NCI-H146 treated with DMSO at 0.1 percent for 48 hours (cell line): ENCODE data around the gene SPRN.
"Not testable (repeated sequence)": the region's sequence is repeated elsewhere in the genome, so short reads cannot be mapped to it uniquely, and the experiment has no call there.

Experiments
- DNase-seq: peaks from one replicate; lab custom pipeline; 2025; ENCODE audit not compliant: unreplicated experiment; lab: John Stamatoyannopoulos, UW

Gene SPRN

GRCh38 chr10:133440633-133441285, 16.3 kb upstream of the SPRN start:
- no peak for DNase-seq

GRCh38 chr10:133439517-133440461, 15.4 kb upstream of the SPRN start:
- no peak for DNase-seq

- no peak for DNase-seq
Measured at GRCh38 chr10:133438711-133439273, 14.4 kb upstream of the SPRN start.

GRCh38 chr10:133432789-133433188, 8.4 kb upstream of the SPRN start:
- DNase-seq: not testable (repeated sequence)

- not testable (repeated sequence) for DNase-seq
Measured at GRCh38 chr10:133431888-133432613, 7.6 kb upstream of the SPRN start.

GRCh38 chr10:133429571-133429970, 5.1 kb upstream of the SPRN start:
- not testable (repeated sequence) for DNase-seq

GRCh38 chr10:133424102-133424501, 323 bp downstream of the SPRN start:
- DNase-seq: not testable (repeated sequence)

- DNase-seq: no peak
Measured at GRCh38 chr10:133422807-133423771, 1.3 kb downstream of the SPRN start.

- no peak for DNase-seq
Measured at GRCh38 chr10:133422223-133422806, 2.1 kb downstream of the SPRN start.

GRCh38 chr10:133421336-133422222, 2.8 kb downstream of the SPRN start:
- no peak for DNase-seq

GRCh38 chr10:133420579-133420978, 3.8 kb downstream of the SPRN start:
- no peak for DNase-seq

GRCh38 chr10:133420028-133420427, 4.4 kb downstream of the SPRN start:
- DNase-seq: no peak

GRCh38 chr10:133419211-133419950, 5.0 kb downstream of the SPRN start:
- no peak for DNase-seq

- no peak for DNase-seq
Measured at GRCh38 chr10:133418289-133418993, 6.0 kb downstream of the SPRN start.

GRCh38 chr10:133415752-133416151, 8.7 kb downstream of the SPRN start:
- no peak for DNase-seq

GRCh38 chr10:133414401-133414800, 10.0 kb downstream of the SPRN start:
- not testable (repeated sequence) for DNase-seq

GRCh38 chr10:133412381-133412711, 12.1 kb downstream of the SPRN start:
- DNase-seq: no peak
